Stimulated activated CD8-positive, alpha-beta memory T cell treated with anti-CD3 and anti-CD28 coated beads, Interleukin-7, amount 100 ng/mL, for 4 hours (primary cell): ENCODE results near the gene CTDP1.

Source experiments
- DNase-seq, 2 donors: peaks; one replicate each; pipeline ENCODE4 v3.0.0-alpha.2; 2020; ENCODE audit warnings: low read depth in 2 of 2

Gene CTDP1

GRCh38 chr18:79643054-79643984 lies 36.3 kb upstream of the CTDP1 start:
- DNase-seq = no peak

- DNase-seq = peak; percentile 40 to 57
These were observed 35.5 kb upstream of the CTDP1 start for GRCh38 chr18:79644006-79644665.

- DNase-seq = no peak
These were observed 34.9 kb upstream of the CTDP1 start for GRCh38 chr18:79644666-79645057.

- no peak for DNase-seq
These were observed 34.2 kb upstream of the CTDP1 start for GRCh38 chr18:79645291-79645983.

GRCh38 chr18:79647307-79647706 lies 32.3 kb upstream of the CTDP1 start:
- DNase-seq = no peak

GRCh38 chr18:79650959-79651358 lies 28.6 kb upstream of the CTDP1 start:
- DNase-seq = no peak

- no peak for DNase-seq
These were observed 22.1 kb upstream of the CTDP1 start for GRCh38 chr18:79657342-79657996.

- no peak for DNase-seq
These were observed 21.2 kb upstream of the CTDP1 start for GRCh38 chr18:79658366-79658765.

GRCh38 chr18:79659733-79660132 lies 19.9 kb upstream of the CTDP1 start:
- no peak for DNase-seq

GRCh38 chr18:79662034-79662433 lies 17.6 kb upstream of the CTDP1 start:
- DNase-seq = no peak

GRCh38 chr18:79662439-79662838 lies 17.2 kb upstream of the CTDP1 start:
- DNase-seq = no peak

- DNase-seq = no peak
These were observed 15.0 kb upstream of the CTDP1 start for GRCh38 chr18:79664525-79665125.

- no peak for DNase-seq
These were observed 11.4 kb upstream of the CTDP1 start for GRCh38 chr18:79668203-79668602.

GRCh38 chr18:79672490-79673276 lies 6.9 kb upstream of the CTDP1 start:
- no peak for DNase-seq

GRCh38 chr18:79677221-79677620 lies 2.4 kb upstream of the CTDP1 start:
- no peak for DNase-seq

- no peak for DNase-seq
These were observed 1.8 kb upstream of the CTDP1 start for GRCh38 chr18:79677840-79678239.

GRCh38 chr18:79678665-79679551 lies 695 bp upstream of the CTDP1 start:
- DNase-seq = peak; percentile 98 to 100

- DNase-seq = peak; percentile 20 to 41
These were observed 687 bp downstream of the CTDP1 start for GRCh38 chr18:79680100-79680879.

GRCh38 chr18:79680891-79681339 lies 1.3 kb downstream of the CTDP1 start:
- DNase-seq = no peak
